Central memory CD8-positive, alpha-beta T cell (primary cell): ENCODE data around the gene MSH2.
A peak's percentile ranks its signal among the peaks of the same experiment; 100 is the strongest.
"Not testable (repeated sequence)": the region's sequence is repeated elsewhere in the genome, so short reads cannot be mapped to it uniquely, and the experiment has no call there.

Source experiments
- ATAC-seq: fragments of 150-1000 bp; cut with Tn5 transposase; replicated peaks from 2 replicates; pipeline ENCODE4 v1.10.0; 2022; ENCODE audit warnings: mild to moderate bottlenecking, moderate FRiP score, moderate number of reproducible peaks; ENCODE audit not compliant: poor library complexity, severe bottlenecking; ENCODE audit errors: extremely low read depth
- DNase-seq, 2 donors: peaks; one replicate each; pipeline ENCODE4 v3.0.0; 2021; ENCODE audit warnings: low spot score in 2 of 2
- H3K27ac Mint-ChIP-seq: one replicate; pipeline ENCODE4 v1.8.0; 2022; ENCODE audit warnings: low read depth, mild to moderate bottlenecking, moderate library complexity, mixed read lengths
- H3K27me3 Mint-ChIP-seq: one replicate; pipeline ENCODE4 v1.8.0; 2022; ENCODE audit warnings: mixed read lengths
- H3K36me3 Mint-ChIP-seq: one replicate; pipeline ENCODE4 v1.8.0; 2022; ENCODE audit warnings: mild to moderate bottlenecking, moderate library complexity, mixed read lengths; ENCODE audit not compliant: insufficient read depth
- H3K4me1 Mint-ChIP-seq: one replicate; pipeline ENCODE4 v1.8.0; 2022; ENCODE audit warnings: mixed read lengths
- H3K4me3 Mint-ChIP-seq: one replicate; pipeline ENCODE4 v1.8.0; 2022; ENCODE audit warnings: mild to moderate bottlenecking, moderate library complexity, mixed read lengths
- H3K9me3 Mint-ChIP-seq: one replicate; pipeline ENCODE4 v1.8.0; 2022; ENCODE audit warnings: mixed read lengths

Gene MSH2

DNA sequence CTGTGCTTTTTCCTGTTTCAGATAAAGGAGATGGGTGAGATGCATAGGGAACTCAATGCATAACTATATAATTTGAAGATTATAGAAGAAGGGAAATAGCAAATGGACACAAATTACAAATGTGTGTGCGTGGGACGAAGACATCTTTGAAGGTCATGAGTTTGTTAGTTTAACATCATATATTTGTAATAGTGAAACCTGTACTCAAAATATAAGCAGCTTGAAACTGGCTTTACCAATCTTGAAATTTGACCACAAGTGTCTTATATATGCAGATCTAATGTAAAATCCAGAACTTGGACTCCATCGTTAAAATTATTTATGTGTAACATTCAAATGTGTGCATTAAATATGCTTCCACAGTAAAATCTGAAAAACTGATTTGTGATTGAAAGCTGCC is 16.4 kb upstream of the MSH2 start:
- no peaks in the 10 kb centered on the region for H3K9me3 Mint-ChIP-seq
- H3K4me1 Mint-ChIP-seq: no peaks in the 10 kb centered on the region
- H3K27ac Mint-ChIP-seq: no peak overlapping the region
- DNase-seq (no peak), ATAC-seq (no peak)
- H3K27me3 Mint-ChIP-seq: peaks cover 23% of the 10 kb centered on the region
- no peaks in the 10 kb centered on the region for H3K36me3 Mint-ChIP-seq
- H3K4me3 Mint-ChIP-seq: no peak overlapping the region

GRCh38 chr2:47388888-47389287 is 14.1 kb upstream of the MSH2 start:
- ATAC-seq: no peak
- no peak overlapping the region for H3K4me3 Mint-ChIP-seq
- H3K36me3 Mint-ChIP-seq: no peaks in the 10 kb centered on the region
- no peak overlapping the region for H3K27ac Mint-ChIP-seq
- DNase-seq: no peak
- no peaks in the 10 kb centered on the region for H3K9me3 Mint-ChIP-seq
- no peaks in the 10 kb centered on the region for H3K4me1 Mint-ChIP-seq
- peaks cover 23% of the 10 kb centered on the region for H3K27me3 Mint-ChIP-seq

DNA sequence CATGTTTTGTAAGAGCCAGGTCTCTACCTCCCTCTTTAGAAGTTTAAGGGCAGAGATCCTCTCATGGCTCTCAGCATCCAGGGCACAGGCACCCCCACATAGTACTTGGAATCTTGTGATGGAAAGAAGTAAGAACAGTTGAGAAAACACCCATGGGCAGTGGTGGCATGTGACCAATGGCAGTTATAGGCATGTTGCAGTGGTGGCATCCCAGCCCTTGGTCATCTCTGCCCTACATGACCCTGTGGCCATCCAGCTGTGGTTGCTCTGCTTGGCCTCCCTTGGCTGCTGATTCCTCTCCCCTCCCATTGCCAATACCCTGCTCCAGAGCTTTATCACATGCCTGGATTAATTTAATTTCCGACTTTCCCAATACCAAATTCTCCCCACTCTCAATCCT is 13.3 kb upstream of the MSH2 start:
- ATAC-seq (no peak), DNase-seq (no peak)
- no peak overlapping the region for H3K4me3 Mint-ChIP-seq
- H3K9me3 Mint-ChIP-seq: no peaks in the 10 kb centered on the region
- H3K36me3 Mint-ChIP-seq: peaks cover 1% of the 10 kb centered on the region
- H3K27me3 Mint-ChIP-seq: peaks cover 23% of the 10 kb centered on the region
- H3K27ac Mint-ChIP-seq: no peak overlapping the region
- H3K4me1 Mint-ChIP-seq: no peaks in the 10 kb centered on the region

- Mint-ChIP-seq H3K9me3 (no peaks in the 10 kb centered on the region), H3K4me3 (peak overlapping the region; percentile 98), H3K36me3 (peaks cover 16% of the 10 kb centered on the region), H3K4me1 (peaks cover 24% of the 10 kb centered on the region), H3K27ac (peak overlapping the region; percentile 89), H3K27me3 (no peaks in the 10 kb centered on the region)
- ATAC-seq (no peak), DNase-seq (no peak)
Observed at GRCh38 chr2:47401789-47402554, 984 bp upstream of the MSH2 start.

DNA sequence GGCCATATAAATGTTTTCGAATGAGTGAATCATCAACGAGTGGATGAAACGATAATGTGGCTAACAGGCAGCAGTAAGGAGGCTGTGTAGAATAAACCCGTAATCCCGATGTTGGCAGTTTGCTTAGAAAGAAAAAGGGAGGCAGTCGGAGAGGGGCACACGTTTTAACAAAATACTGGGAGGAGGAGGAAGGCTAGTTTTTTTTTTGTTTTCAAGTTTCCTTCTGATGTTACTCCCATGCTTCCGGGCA is 476 bp upstream of the MSH2 start:
- Mint-ChIP-seq H3K9me3 (no peaks in the 10 kb centered on the region), H3K4me1 (peaks cover 27% of the 10 kb centered on the region), H3K27me3 (no peaks in the 10 kb centered on the region), H3K36me3 (peaks cover 16% of the 10 kb centered on the region), H3K4me3 (peak overlapping the region; percentile 98), H3K27ac (peak overlapping the region; percentile 89)
- DNase-seq (no peak), ATAC-seq (no peak)

- no peaks in the 10 kb centered on the region for H3K9me3 Mint-ChIP-seq
- H3K4me1 Mint-ChIP-seq: peaks cover 34% of the 10 kb centered on the region
- peak overlapping the region; percentile 98 for H3K4me3 Mint-ChIP-seq
- ATAC-seq (no peak), DNase-seq (no peak)
- H3K36me3 Mint-ChIP-seq: peaks cover 21% of the 10 kb centered on the region
- peak overlapping the region; percentile 89 for H3K27ac Mint-ChIP-seq
- no peaks in the 10 kb centered on the region for H3K27me3 Mint-ChIP-seq
Observed at GRCh38 chr2:47403609-47404193, 745 bp downstream of the MSH2 start.

GRCh38 chr2:47404356-47404755 is 1.4 kb downstream of the MSH2 start:
- Mint-ChIP-seq H3K4me3 (peak overlapping the region; percentile 98), H3K36me3 (peaks cover 21% of the 10 kb centered on the region), H3K27ac (peak overlapping the region; percentile 89), H3K4me1 (peaks cover 34% of the 10 kb centered on the region), H3K27me3 (no peaks in the 10 kb centered on the region), H3K9me3 (no peaks in the 10 kb centered on the region)
- no peak for ATAC-seq
- DNase-seq: no peak

- no peak overlapping the region for H3K4me3 Mint-ChIP-seq
- peaks cover 20% of the 10 kb centered on the region for H3K36me3 Mint-ChIP-seq
- DNase-seq: no peak
- no peaks in the 10 kb centered on the region for H3K27me3 Mint-ChIP-seq
- H3K9me3 Mint-ChIP-seq: no peaks in the 10 kb centered on the region
- H3K4me1 Mint-ChIP-seq: peaks cover 34% of the 10 kb centered on the region
- H3K27ac Mint-ChIP-seq: peak overlapping the region; percentile 74
- ATAC-seq: no peak
Observed at GRCh38 chr2:47405757-47406156, 2.8 kb downstream of the MSH2 start.

DNA sequence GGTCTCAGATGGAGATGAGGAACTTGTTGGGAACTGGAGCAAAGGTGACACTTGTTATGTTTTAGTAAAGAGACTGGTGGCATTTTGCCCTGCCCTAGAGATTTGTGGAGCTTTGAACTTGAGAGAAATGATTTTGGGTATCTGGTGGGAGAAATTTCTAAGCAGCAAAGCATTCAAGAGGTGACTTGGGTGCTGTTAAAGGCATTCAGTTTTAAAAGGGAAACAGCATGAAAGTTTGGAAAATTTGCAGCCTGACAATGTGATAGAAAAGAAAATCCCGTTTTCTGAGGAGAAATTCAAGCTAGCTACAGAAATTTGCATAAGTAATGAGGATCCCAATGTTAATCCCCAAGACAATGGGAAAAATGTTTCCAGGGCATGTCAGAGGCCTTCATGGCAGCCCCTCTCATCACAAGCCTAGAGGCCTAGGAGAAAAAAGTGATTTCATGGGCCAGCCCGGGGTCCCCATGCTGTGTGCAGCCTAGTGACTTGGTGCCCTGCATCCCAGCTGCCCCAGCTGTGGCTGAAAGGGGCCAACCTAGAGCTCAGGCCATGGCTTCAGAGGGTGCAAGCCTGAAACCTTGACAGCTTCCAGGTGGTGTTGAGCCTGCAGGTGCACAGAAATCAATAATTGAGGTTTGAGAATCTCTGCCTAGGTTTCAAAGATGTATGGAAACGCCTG is 3.8 kb downstream of the MSH2 start:
- not testable (repeated sequence) for H3K4me3 Mint-ChIP-seq, DNase-seq, H3K27me3 Mint-ChIP-seq, H3K27ac Mint-ChIP-seq, H3K9me3 Mint-ChIP-seq, ATAC-seq
- peaks cover 34% of the 10 kb centered on the region for H3K4me1 Mint-ChIP-seq
- peaks cover 24% of the 10 kb centered on the region for H3K36me3 Mint-ChIP-seq

DNA sequence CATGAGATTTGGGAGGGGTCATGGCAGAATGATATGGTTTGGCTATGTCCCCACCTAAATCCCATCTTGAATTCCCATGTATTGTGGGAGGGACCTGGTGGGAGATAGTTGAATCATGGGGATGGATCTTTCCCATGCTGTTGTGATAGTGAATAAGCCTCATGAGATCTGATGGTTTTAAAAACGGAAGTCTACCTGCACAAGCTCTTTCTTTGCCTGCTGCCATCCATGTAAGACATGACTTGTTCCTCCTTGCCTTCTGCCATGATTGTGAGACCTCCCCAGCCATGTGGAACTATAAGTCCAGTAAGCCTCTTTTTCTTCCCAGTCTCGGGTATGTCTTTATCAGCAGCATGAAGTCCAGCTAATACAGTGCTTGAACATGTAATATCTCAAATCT is 5.0 kb downstream of the MSH2 start:
- Mint-ChIP-seq H3K36me3 (peaks cover 24% of the 10 kb centered on the region), H3K4me1 (peaks cover 26% of the 10 kb centered on the region)
- not testable (repeated sequence) for H3K27ac Mint-ChIP-seq, ATAC-seq, H3K27me3 Mint-ChIP-seq, H3K9me3 Mint-ChIP-seq, DNase-seq, H3K4me3 Mint-ChIP-seq

GRCh38 chr2:47414682-47415458 is 11.9 kb downstream of the MSH2 start:
- no peaks in the 10 kb centered on the region for H3K9me3 Mint-ChIP-seq
- no peak overlapping the region for H3K4me3 Mint-ChIP-seq
- H3K4me1 Mint-ChIP-seq: no peaks in the 10 kb centered on the region
- ATAC-seq: no peak
- DNase-seq: no peak
- no peak overlapping the region for H3K27ac Mint-ChIP-seq
- no peaks in the 10 kb centered on the region for H3K27me3 Mint-ChIP-seq
- peaks cover 36% of the 10 kb centered on the region for H3K36me3 Mint-ChIP-seq

- peaks cover 19% of the 10 kb centered on the region for H3K36me3 Mint-ChIP-seq
Observed at GRCh38 chr2:47420214-47420613, 17.3 kb downstream of the MSH2 start.

More at GRCh38 chr2:47420214-47420613, 17.3 kb downstream of the MSH2 start:
- ATAC-seq (no peak), DNase-seq (no peak)
- Mint-ChIP-seq H3K27me3 (no peaks in the 10 kb centered on the region), H3K9me3 (no peaks in the 10 kb centered on the region), H3K4me3 (no peak overlapping the region), H3K4me1 (no peaks in the 10 kb centered on the region), H3K27ac (no peak overlapping the region)
